ENCODE data around the gene ATP13A4.

Gene ATP13A4

GRCh38 chr3:193439423-193439822 is 115.3 kb downstream of the ATP13A4 start:
- DNase-seq (ENCODE audit: insufficient read length) (no peak), FAIRE-seq (no peak)
- TF ChIP-seq POLR2A (IDR thresholded peaks at IDR 0.05; ENCODE audit: low read depth, low read length) (no peak), TAF1 (IDR thresholded peaks at IDR 0.05; ENCODE audit: borderline replicate concordance, low read depth, low read length) (no peak)

GRCh38 chr3:193418576-193419373 is 135.9 kb downstream of the ATP13A4 start:
- no peak for DNase-seq (ENCODE audit: insufficient read length)
- no peak for FAIRE-seq

GRCh38 chr3:193416629-193417028 is 138.1 kb downstream of the ATP13A4 start:
- no peak for FAIRE-seq
- DNase-seq (ENCODE audit: insufficient read length): no peak
- TF ChIP-seq POLR2A (IDR thresholded peaks at IDR 0.05; ENCODE audit: low read depth, low read length): no peak
- no peak for TF ChIP-seq POLR2AphosphoS5 (IDR thresholded peaks at IDR 0.05; ENCODE audit: low read depth, low read length)
- TF ChIP-seq TAF1 (IDR thresholded peaks at IDR 0.05; ENCODE audit: borderline replicate concordance, low read depth, low read length): no peak

More at GRCh38 chr3:193418576-193419373, 135.9 kb downstream of the ATP13A4 start:
- TF ChIP-seq TAF1 (IDR thresholded peaks at IDR 0.05; ENCODE audit: borderline replicate concordance, low read depth, low read length): no peak
- TF ChIP-seq POLR2A (IDR thresholded peaks at IDR 0.05; ENCODE audit: low read depth, low read length): no peak
- no peak for TF ChIP-seq POLR2AphosphoS5 (IDR thresholded peaks at IDR 0.05; ENCODE audit: low read depth, low read length)

- no peak for FAIRE-seq
- TF ChIP-seq POLR2A (IDR thresholded peaks at IDR 0.05; ENCODE audit: low read depth, low read length) (no peak), TAF1 (IDR thresholded peaks at IDR 0.05; ENCODE audit: borderline replicate concordance, low read depth, low read length) (no peak), POLR2AphosphoS5 (IDR thresholded peaks at IDR 0.05; ENCODE audit: low read depth, low read length) (no peak)
- no peak for DNase-seq (ENCODE audit: insufficient read length)
These were observed 147.0 kb downstream of the ATP13A4 start for GRCh38 chr3:193407688-193408087.

- FAIRE-seq (no peak), DNase-seq (ENCODE audit: insufficient read length) (no peak)
- TF ChIP-seq POLR2A (IDR thresholded peaks at IDR 0.05; ENCODE audit: low read depth, low read length) (no peak), POLR2AphosphoS5 (IDR thresholded peaks at IDR 0.05; ENCODE audit: low read depth, low read length) (no peak), TAF1 (IDR thresholded peaks at IDR 0.05; ENCODE audit: borderline replicate concordance, low read depth, low read length) (no peak)
These were observed 147.6 kb downstream of the ATP13A4 start for GRCh38 chr3:193407112-193407511.

- DNase-seq (ENCODE audit: insufficient read length) (no peak), FAIRE-seq (no peak)
- TF ChIP-seq POLR2AphosphoS5 (IDR thresholded peaks at IDR 0.05; ENCODE audit: low read depth, low read length): no peak
- TF ChIP-seq POLR2A (IDR thresholded peaks at IDR 0.05; ENCODE audit: low read depth, low read length): no peak
- TF ChIP-seq TAF1 (IDR thresholded peaks at IDR 0.05; ENCODE audit: borderline replicate concordance, low read depth, low read length): no peak
These were observed 151.4 kb downstream of the ATP13A4 start for GRCh38 chr3:193403307-193403706.

GRCh38 chr3:193400304-193400703 is 154.4 kb downstream of the ATP13A4 start:
- DNase-seq (ENCODE audit: insufficient read length) (no peak), FAIRE-seq (no peak)
- TF ChIP-seq POLR2AphosphoS5 (IDR thresholded peaks at IDR 0.05; ENCODE audit: low read depth, low read length) (no peak), TAF1 (IDR thresholded peaks at IDR 0.05; ENCODE audit: borderline replicate concordance, low read depth, low read length) (no peak), POLR2A (IDR thresholded peaks at IDR 0.05; ENCODE audit: low read depth, low read length) (no peak)

GRCh38 chr3:193396451-193397244 is 158.0 kb downstream of the ATP13A4 start:
- FAIRE-seq (no peak), DNase-seq (ENCODE audit: insufficient read length) (no peak)
- no peak for TF ChIP-seq POLR2A (IDR thresholded peaks at IDR 0.05; ENCODE audit: low read depth, low read length)
- no peak for TF ChIP-seq TAF1 (IDR thresholded peaks at IDR 0.05; ENCODE audit: borderline replicate concordance, low read depth, low read length)
- no peak for TF ChIP-seq POLR2AphosphoS5 (IDR thresholded peaks at IDR 0.05; ENCODE audit: low read depth, low read length)

- no peak for TF ChIP-seq POLR2A (IDR thresholded peaks at IDR 0.05; ENCODE audit: low read depth, low read length)
- TF ChIP-seq POLR2AphosphoS5 (IDR thresholded peaks at IDR 0.05; ENCODE audit: low read depth, low read length): no peak
- no peak for TF ChIP-seq TAF1 (IDR thresholded peaks at IDR 0.05; ENCODE audit: borderline replicate concordance, low read depth, low read length)
- FAIRE-seq (no peak), DNase-seq (ENCODE audit: insufficient read length) (no peak)
These were observed 162.8 kb downstream of the ATP13A4 start for GRCh38 chr3:193391902-193392301.

GRCh38 chr3:193389335-193389734 is 165.4 kb downstream of the ATP13A4 start:
- FAIRE-seq (no peak), DNase-seq (ENCODE audit: insufficient read length) (no peak)

GRCh38 chr3:193388361-193388760 is 166.3 kb downstream of the ATP13A4 start:
- no peak for DNase-seq (ENCODE audit: insufficient read length)
- no peak for FAIRE-seq
- TF ChIP-seq POLR2A (IDR thresholded peaks at IDR 0.05; ENCODE audit: low read depth, low read length) (no peak), POLR2AphosphoS5 (IDR thresholded peaks at IDR 0.05; ENCODE audit: low read depth, low read length) (no peak), TAF1 (IDR thresholded peaks at IDR 0.05; ENCODE audit: borderline replicate concordance, low read depth, low read length) (no peak)

More at GRCh38 chr3:193389335-193389734, 165.4 kb downstream of the ATP13A4 start:
- no peak for TF ChIP-seq POLR2AphosphoS5 (IDR thresholded peaks at IDR 0.05; ENCODE audit: low read depth, low read length)

GRCh38 chr3:193387596-193387995 is 167.1 kb downstream of the ATP13A4 start:
- no peak for DNase-seq (ENCODE audit: insufficient read length)
- no peak for TF ChIP-seq TAF1 (IDR thresholded peaks at IDR 0.05; ENCODE audit: borderline replicate concordance, low read depth, low read length)
- no peak for TF ChIP-seq POLR2A (IDR thresholded peaks at IDR 0.05; ENCODE audit: low read depth, low read length)
- no peak for TF ChIP-seq POLR2AphosphoS5 (IDR thresholded peaks at IDR 0.05; ENCODE audit: low read depth, low read length)
- FAIRE-seq: no peak
